SK-N-SH (cell line): ENCODE results near the gene SULT2A1.

Source experiments
- CTCF ChIP-seq: fragments of 200-600 bp; sonication (generic); IDR thresholded peaks from 2 replicates; pipeline ENCODE4 v1.6.1; 2017; ENCODE audit warnings: antibody characterized with exemption, mild to moderate bottlenecking, moderate library complexity
- ELF1 ChIP-seq: IDR thresholded peaks from 2 replicates; pipeline ENCODE4 v1.4.0; 2012
- FOSL2 ChIP-seq: IDR thresholded peaks from 2 replicates; pipeline ENCODE4 v1.4.0; 2012; ENCODE audit warnings: low read depth, mild to moderate bottlenecking, moderate library complexity, borderline replicate concordance
- FOXJ3 ChIP-seq: sonication (generic); formaldehyde crosslinking; IDR thresholded peaks from 2 replicates; pipeline ENCODE4 v1.5.1; 2020; ENCODE audit warnings: mild to moderate bottlenecking, missing genetic modification reagents
- FOXM1 ChIP-seq: IDR thresholded peaks from 2 replicates; pipeline ENCODE4 v1.4.0; 2012; ENCODE audit warnings: low read depth, mild to moderate bottlenecking
- GABPA ChIP-seq: IDR thresholded peaks from 2 replicates; pipeline ENCODE4 v1.4.0; 2012; ENCODE audit warnings: low read depth, mild to moderate bottlenecking
- GATA2 ChIP-seq: sonication (generic); formaldehyde crosslinking; IDR thresholded peaks from 2 replicates; pipeline ENCODE4 v1.5.0; 2020; ENCODE audit warnings: mild to moderate bottlenecking, missing genetic modification reagents
- TEAD4 ChIP-seq: IDR thresholded peaks from 2 replicates; pipeline ENCODE4 v1.4.0; 2012; ENCODE audit warnings: mild to moderate bottlenecking, borderline replicate concordance; ENCODE audit not compliant: insufficient read depth

- no peak for TF ChIP-seq GABPA
- TF ChIP-seq TEAD4, result no peak
- TF ChIP-seq FOXM1, result no peak
- no peak for TF ChIP-seq ELF1
- no peak for TF ChIP-seq FOSL2
- no peak for TF ChIP-seq GATA2 (CRISPR knock-in tag)
- no peak for TF ChIP-seq CTCF
- TF ChIP-seq FOXJ3 (CRISPR knock-in tag), result no peak
Measured at GRCh38 chr19:47821460-47822020, 64.6 kb downstream of the SULT2A1 start, which contains the start of gene CRX.
